Neuronal stem cell (in vitro differentiated cells): ENCODE results near the gene GLB1L2.
A peak's percentile ranks its signal among the peaks of the same experiment; 100 is the strongest.

ENCODE experiments used
- DNase-seq: peaks from one replicate; pipeline ENCODE4 v3.0.0-alpha.2; 2013; ENCODE audit warnings: low spot score
- H2AFZ ChIP-seq: one replicate; pipeline ENCODE4 v1.6.1; 2013; ENCODE audit warnings: mild to moderate bottlenecking, low read length, inconsistent platforms
- H2AK5ac ChIP-seq: 2 replicates; pipeline ENCODE4 v1.6.1; 2013; ENCODE audit warnings: low read depth, mild to moderate bottlenecking, inconsistent platforms, low read length, moderate library complexity, mixed read lengths
- H2BK120ac ChIP-seq: 2 replicates; pipeline ENCODE4 v1.6.1; 2013; ENCODE audit warnings: low read depth, mild to moderate bottlenecking, inconsistent platforms, low read length, moderate library complexity, mixed read lengths
- H2BK12ac ChIP-seq: one replicate; pipeline ENCODE4 v1.6.1; 2013; ENCODE audit warnings: low read length, inconsistent platforms
- H2BK15ac ChIP-seq: 2 replicates; pipeline ENCODE4 v1.6.1; 2013; ENCODE audit warnings: mild to moderate bottlenecking, low read length, inconsistent platforms, mixed read lengths
- H2BK5ac ChIP-seq: one replicate; pipeline ENCODE4 v1.6.1; 2013; ENCODE audit warnings: inconsistent platforms, mild to moderate bottlenecking, low read length, moderate library complexity
- H3K14ac ChIP-seq: one replicate; pipeline ENCODE4 v1.6.1; 2013; ENCODE audit warnings: low read length, inconsistent platforms
- H3K18ac ChIP-seq: 2 replicates; pipeline ENCODE4 v1.6.1; 2013; ENCODE audit warnings: low read length, inconsistent platforms
- H3K23ac ChIP-seq: 2 replicates; pipeline ENCODE4 v1.6.1; 2013; ENCODE audit warnings: low read depth, mild to moderate bottlenecking, mixed read lengths, low read length, inconsistent platforms; ENCODE audit not compliant: poor library complexity
- H3K27ac ChIP-seq: replicated peaks from 3 replicates; pipeline ENCODE4 v1.5.1; 2013; ENCODE audit warnings: low read length, inconsistent platforms
- H3K27me3 ChIP-seq, 3 experiments: 2 replicates each; pipeline ENCODE4 v1.6.1; 2013; ENCODE audit warnings: low read length in 3 of 3, mild to moderate bottlenecking in 2 of 3, inconsistent platforms in 1 of 3, low read depth in 1 of 3, mixed read lengths in 1 of 3, moderate library complexity in 1 of 3; ENCODE audit not compliant: control insufficient read depth in 3 of 3, insufficient read depth in 3 of 3
- H3K36me3 ChIP-seq, 2 donors: replicated peaks in 1 of 2; 2 replicates each; pipeline ENCODE4 v1.6.1; 2013; ENCODE audit warnings: low read length in 2 of 2; ENCODE audit not compliant: control insufficient read depth in 2 of 2, insufficient read depth in 2 of 2
- H3K4ac ChIP-seq: 2 replicates; pipeline ENCODE4 v1.6.1; 2013; ENCODE audit warnings: inconsistent platforms, mild to moderate bottlenecking, low read length, moderate library complexity
- H3K4me1 ChIP-seq, 2 donors: 1 replicate in 1 of 2; 2 replicates in 1 of 2; pipeline ENCODE4 v1.6.1; 2013; ENCODE audit warnings: low read length in 2 of 2, low read depth in 1 of 2; ENCODE audit not compliant: control insufficient read depth in 2 of 2, insufficient read depth in 1 of 2
- H3K4me2 ChIP-seq: one replicate; pipeline ENCODE4 v1.6.1; 2013; ENCODE audit warnings: mild to moderate bottlenecking, low read length, inconsistent platforms; ENCODE audit not compliant: insufficient read depth, poor library complexity, severe bottlenecking
- H3K4me3 ChIP-seq, 2 donors: 2 replicates each; pipeline ENCODE4 v1.5.1; 2013; ENCODE audit warnings: low read length in 2 of 2, mild to moderate bottlenecking in 2 of 2, inconsistent platforms in 1 of 2, moderate library complexity in 1 of 2
- H3K79me1 ChIP-seq: one replicate; pipeline ENCODE4 v1.6.1; 2013; ENCODE audit warnings: low read depth, mild to moderate bottlenecking, inconsistent platforms, low read length, moderate library complexity
- H3K9ac ChIP-seq: one replicate; pipeline ENCODE4 v1.6.1; 2013; ENCODE audit warnings: mild to moderate bottlenecking, low read depth, low read length, inconsistent platforms; ENCODE audit not compliant: poor library complexity
- H3K9me3 ChIP-seq, 2 donors: replicated peaks in 1 of 2; 2 replicates each; pipeline versions ENCODE3 to v1.6.1; 2013; ENCODE audit warnings: low read length in 2 of 2, mild to moderate bottlenecking in 2 of 2, inconsistent platforms in 1 of 2, low read depth in 1 of 2, mixed read lengths in 1 of 2, moderate library complexity in 1 of 2; ENCODE audit not compliant: control insufficient read depth in 2 of 2, insufficient read depth in 1 of 2
- H4K8ac ChIP-seq: one replicate; pipeline ENCODE4 v1.6.1; 2013; ENCODE audit warnings: low read depth, mild to moderate bottlenecking, inconsistent platforms, low read length, moderate library complexity
- H4K91ac ChIP-seq: one replicate; pipeline ENCODE4 v1.6.1; 2013; ENCODE audit warnings: low read length, low read depth, mild to moderate bottlenecking, inconsistent platforms; ENCODE audit not compliant: poor library complexity
- WGBS, 2 donors: extraction: QIAGEN DNeasy Blood & Tissue Kit; methylation state at CpG; one replicate each; pipeline ENCODE4 v1.1.7; 2013; ENCODE audit warnings: missing lambda C conversion rate in 2 of 2, mixed read lengths in 1 of 2; ENCODE audit not compliant: insufficient read length in 2 of 2, insufficient replicate concordance in 1 of 2; ENCODE audit errors: extremely low coverage in 2 of 2; 5-methylcytosine and 5-hydroxymethylcytosine counted together

Gene GLB1L2

DNA sequence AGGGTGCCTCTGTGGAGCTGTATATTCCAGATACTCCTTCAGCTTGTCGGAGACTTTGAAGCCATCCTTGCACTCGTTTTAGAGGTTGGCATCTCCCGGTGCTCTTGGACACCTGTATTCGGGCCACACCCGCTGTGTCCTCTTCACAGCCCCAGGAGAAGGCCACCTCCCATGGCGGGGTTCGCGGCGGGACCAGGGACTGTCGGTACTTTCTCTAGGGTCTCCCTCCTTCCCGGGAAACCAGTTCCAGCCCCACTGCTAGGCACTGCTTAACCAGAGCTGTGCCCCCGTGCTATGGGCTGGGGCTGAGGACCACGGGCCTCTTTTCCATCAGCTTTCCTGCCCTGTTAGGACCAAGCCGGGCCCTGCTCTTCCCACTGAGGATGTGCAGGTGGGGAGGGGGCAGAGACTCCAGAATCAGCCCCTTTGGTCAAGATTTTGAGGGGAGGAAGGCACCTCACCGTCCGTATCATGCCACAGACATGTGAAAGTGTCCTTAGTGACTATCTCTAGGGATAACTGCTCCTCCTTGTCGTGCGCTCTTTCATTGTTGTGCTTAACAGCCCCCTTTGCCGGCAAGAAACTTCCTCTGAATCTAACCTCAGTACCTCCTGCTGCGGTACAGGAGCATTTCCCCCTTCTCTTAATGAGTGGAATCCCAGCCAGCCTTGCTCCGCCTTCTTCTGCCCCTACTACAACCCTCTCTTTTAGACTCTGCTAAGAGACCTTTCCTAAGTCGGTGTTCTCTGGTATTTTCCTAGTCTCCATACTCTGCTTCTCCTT is 81.4 kb downstream of the GLB1L2 start:
- peaks cover 13% of the 10 kb centered on the region for H3K79me1 ChIP-seq
- H3K4me1 ChIP-seq = peaks cover 31 to 44% of the 10 kb centered on the region in 2 donors
- no peak overlapping the region for H2BK5ac ChIP-seq
- H4K8ac ChIP-seq = no peak overlapping the region
- peak overlapping the region; percentile 60 for H3K9ac ChIP-seq
- peak overlapping the region; percentile 40 for H2BK15ac ChIP-seq
- no peak for DNase-seq
- no peak overlapping the region for H2BK120ac ChIP-seq
- H3K4me2 ChIP-seq = peak overlapping the region; percentile 87
- no peak overlapping the region for H2BK12ac ChIP-seq
- peak overlapping the region; percentile 23 for H3K27ac ChIP-seq
- H3K9me3 ChIP-seq = no peaks in the 10 kb centered on the region
- H3K14ac ChIP-seq = no peak overlapping the region
- peak overlapping the region; percentile 70 to 88 for H3K4me3 ChIP-seq
- peak overlapping the region; percentile 98 for H3K18ac ChIP-seq
- H3K23ac ChIP-seq = peak overlapping the region; percentile 56
- no CpG with 5 or more reads among the region's 22 CpGs for WGBS, 2 donors
- H3K4ac ChIP-seq = peak overlapping the region; percentile 7
- H3K27me3 ChIP-seq = no peaks in the 10 kb centered on the region
- no peaks in the 10 kb centered on the region for H3K36me3 ChIP-seq
- no peak overlapping the region for H4K91ac ChIP-seq
- peak overlapping the region; percentile 73 for H2AK5ac ChIP-seq
- peak overlapping the region; percentile 96 for H2AFZ ChIP-seq

DNA sequence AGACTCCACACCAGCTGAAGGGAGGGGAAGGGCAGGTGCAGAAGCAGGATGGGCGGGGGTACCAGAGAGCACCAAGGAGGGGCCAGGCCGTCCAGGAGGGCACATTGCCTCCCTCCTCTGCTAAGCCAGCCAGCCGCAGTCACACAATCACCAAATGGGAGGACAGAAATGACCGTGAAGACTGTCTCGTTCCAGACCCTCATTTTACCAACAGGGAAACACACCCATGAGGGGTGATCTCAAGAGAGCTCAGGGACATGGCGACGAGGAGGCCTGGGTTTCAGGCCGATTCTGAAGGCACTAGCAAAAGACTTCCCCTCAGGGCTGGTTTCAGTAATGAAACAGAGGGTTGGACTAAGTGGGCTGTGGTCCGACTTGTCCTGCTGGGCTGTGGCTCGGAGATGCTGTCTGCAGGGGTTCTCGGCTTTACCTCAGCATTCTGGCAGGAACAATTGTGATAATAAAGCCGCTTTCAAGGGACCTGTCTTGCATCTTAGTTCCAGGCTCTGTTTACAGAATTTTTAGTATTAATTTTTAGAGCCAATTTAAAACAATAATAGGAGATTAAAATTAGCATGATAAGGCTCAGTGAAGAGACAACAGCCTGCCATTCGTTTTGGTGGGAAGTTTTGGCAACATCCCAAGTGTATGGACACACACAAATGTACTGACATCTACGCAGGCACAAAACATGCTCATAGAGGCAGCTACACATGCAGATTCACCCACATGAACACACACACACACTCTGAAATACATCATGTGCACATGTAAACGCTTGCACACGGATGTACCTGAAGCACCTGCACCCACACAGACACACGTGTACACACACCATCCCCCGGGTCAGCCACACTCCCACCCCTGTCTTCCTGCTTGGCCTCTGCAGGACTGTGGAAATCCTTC is 82.3 kb downstream of the GLB1L2 start:
- H3K4me3 ChIP-seq = peak overlapping the region in 1 of 2 donors; percentile 20
- H4K8ac ChIP-seq = peak overlapping the region; percentile 55
- whole genome bisulfite sequencing, 2 donors = no CpG with 5 or more reads among the region's 18 CpGs
- H3K27me3 ChIP-seq = no peaks in the 10 kb centered on the region
- H3K18ac ChIP-seq = peak overlapping the region; percentile 63
- H3K36me3 ChIP-seq = no peaks in the 10 kb centered on the region
- no peak overlapping the region for H2AFZ ChIP-seq
- H4K91ac ChIP-seq = no peak overlapping the region
- no peak overlapping the region for H3K23ac ChIP-seq
- H3K4me2 ChIP-seq = peak overlapping the region; percentile 87
- peaks cover 13% of the 10 kb centered on the region for H3K79me1 ChIP-seq
- peaks cover 31 to 44% of the 10 kb centered on the region in 2 donors for H3K4me1 ChIP-seq
- no peak overlapping the region for H2AK5ac ChIP-seq
- DNase-seq = no peak
- H3K4ac ChIP-seq = no peak overlapping the region
- H2BK120ac ChIP-seq = no peak overlapping the region
- H3K9ac ChIP-seq = peak overlapping the region; percentile 14
- no peaks in the 10 kb centered on the region for H3K9me3 ChIP-seq
- no peak overlapping the region for H2BK5ac ChIP-seq
- H3K27ac ChIP-seq = no peak overlapping the region
- peak overlapping the region; percentile 23 for H3K14ac ChIP-seq
- H2BK12ac ChIP-seq = no peak overlapping the region
- no peak overlapping the region for H2BK15ac ChIP-seq

GRCh38 chr11:134414766-134415765 is 83.3 kb downstream of the GLB1L2 start:
- H4K91ac ChIP-seq = peak overlapping the region; percentile 67
- H3K79me1 ChIP-seq = peaks cover 9% of the 10 kb centered on the region
- no peak overlapping the region for H3K23ac ChIP-seq
- no peak overlapping the region for H2BK120ac ChIP-seq
- DNase-seq = no peak
- no peak overlapping the region for H3K4ac ChIP-seq
- no peak overlapping the region for H3K27ac ChIP-seq
- peak overlapping the region; percentile 63 for H3K18ac ChIP-seq
- peak overlapping the region; percentile 23 for H3K14ac ChIP-seq
- H2AFZ ChIP-seq = no peak overlapping the region
- H3K9ac ChIP-seq = peak overlapping the region; percentile 14
- no peak overlapping the region for H3K4me3 ChIP-seq
- no peaks in the 10 kb centered on the region for H3K36me3 ChIP-seq
- H2BK12ac ChIP-seq = no peak overlapping the region
- H3K9me3 ChIP-seq = no peaks in the 10 kb centered on the region
- H3K4me2 ChIP-seq = no peak overlapping the region
- no peak overlapping the region for H2AK5ac ChIP-seq
- H2BK5ac ChIP-seq = no peak overlapping the region
- no CpG with 5 or more reads among the region's 17 CpGs for WGBS, 2 donors
- no peak overlapping the region for H2BK15ac ChIP-seq
- peaks cover 21 to 35% of the 10 kb centered on the region in 2 donors for H3K4me1 ChIP-seq
- peak overlapping the region; percentile 55 for H4K8ac ChIP-seq
- H3K27me3 ChIP-seq = no peaks in the 10 kb centered on the region
